Coronary artery (tissue), 2 donors: ENCODE data around the gene TMEM114.

Source experiments
- DNase-seq: peaks from one replicate; pipeline ENCODE4 v3.0.0-alpha.2; 2017; ENCODE audit warnings: low spot score
- H3K27ac ChIP-seq, 2 donors: fragments of 200-600 bp; sonication (generic); one replicate each; pipeline ENCODE4 v1.5.1; 2016 to 2019
- H3K4me3 ChIP-seq: fragments of 200-600 bp; sonication (generic); 2 replicates; pipeline ENCODE4 v1.5.1; 2016; ENCODE audit warnings: mild to moderate bottlenecking, moderate library complexity
- CTCF ChIP-seq: fragments of 200-600 bp; sonication (generic); IDR thresholded peaks from one replicate; pipeline ENCODE4 v1.5.1; 2019; ENCODE audit warnings: antibody characterized with exemption

The TMEM114 gene

GRCh38 chr16:8549843-8550412, 40.4 kb downstream of the TMEM114 start:
- TF ChIP-seq CTCF, result no peak
- DNase-seq, result no peak
- no peak overlapping the region for H3K4me3 ChIP-seq
- no peak overlapping the region for H3K27ac ChIP-seq

- H3K4me3 ChIP-seq, result no peak overlapping the region
- no peak for TF ChIP-seq CTCF
- DNase-seq, result no peak
- H3K27ac ChIP-seq, result no peak overlapping the region
Observed at GRCh38 chr16:8548166-8548565, 42.1 kb downstream of the TMEM114 start.

GRCh38 chr16:8547762-8548161, 42.5 kb downstream of the TMEM114 start:
- Histone ChIP-seq H3K27ac (no peak overlapping the region), H3K4me3 (no peak overlapping the region)
- TF ChIP-seq CTCF, result no peak
- DNase-seq, result no peak

GRCh38 chr16:8544406-8544805, 45.9 kb downstream of the TMEM114 start:
- no peak for DNase-seq
- no peak overlapping the region for H3K4me3 ChIP-seq
- no peak for TF ChIP-seq CTCF
- no peak overlapping the region for H3K27ac ChIP-seq

GRCh38 chr16:8543258-8543657, 47.1 kb downstream of the TMEM114 start:
- TF ChIP-seq CTCF, result no peak
- no peak overlapping the region for H3K4me3 ChIP-seq
- no peak for DNase-seq
- no peak overlapping the region for H3K27ac ChIP-seq

GRCh38 chr16:8542393-8542792, 47.9 kb downstream of the TMEM114 start:
- no peak overlapping the region for H3K27ac ChIP-seq

More at GRCh38 chr16:8542393-8542792, 47.9 kb downstream of the TMEM114 start:
- TF ChIP-seq CTCF, result no peak
- DNase-seq, result no peak
- H3K4me3 ChIP-seq, result no peak overlapping the region
